NCI-H2171 treated with DMSO at 0.1 percent for 48 hours (cell line): ENCODE results near the gene HAO1.
A peak's percentile ranks its signal among the peaks of the same experiment; 100 is the strongest.
"Not testable (repeated sequence)": the region's sequence is repeated elsewhere in the genome, so short reads cannot be mapped to it uniquely, and the experiment has no call there.

Experiments used
- DNase-seq: peaks from one replicate; lab custom pipeline; 2025; lab: John Stamatoyannopoulos, UW

HAO1 gene

GRCh38 chr20:7940341-7940740, at the start of gene HAO1:
Gene HAO1 (minus strand): TSS chr20:7940458. CDS start chr20:7940422, 36 bp downstream.
- no peak for DNase-seq

GRCh38 chr20:7989379-7989778, 49.1 kb upstream of the HAO1 start:
- DNase-seq, result no peak

GRCh38 chr20:7985916-7986315, 45.7 kb upstream of the HAO1 start:
- DNase-seq, result no peak

GRCh38 chr20:7984192-7984591, 43.9 kb upstream of the HAO1 start:
- DNase-seq, result no peak

GRCh38 chr20:7981374-7981773, 41.1 kb upstream of the HAO1 start:
- no peak for DNase-seq

- peak; percentile 27 for DNase-seq
Measured at GRCh38 chr20:7980332-7981046, 40.2 kb upstream of the HAO1 start.

- no peak for DNase-seq
Measured at GRCh38 chr20:7977709-7978108, 37.5 kb upstream of the HAO1 start.

- no peak for DNase-seq
Measured at GRCh38 chr20:7975851-7976414, 35.7 kb upstream of the HAO1 start.

GRCh38 chr20:7974785-7975435, 34.7 kb upstream of the HAO1 start:
- no peak for DNase-seq

GRCh38 chr20:7971536-7972280, 31.4 kb upstream of the HAO1 start:
- no peak for DNase-seq

- DNase-seq, result no peak
Measured at GRCh38 chr20:7967199-7967844, 27.1 kb upstream of the HAO1 start.

GRCh38 chr20:7966176-7966575, 25.9 kb upstream of the HAO1 start:
- DNase-seq, result no peak

- DNase-seq, result no peak
Measured at GRCh38 chr20:7959484-7959883, 19.2 kb upstream of the HAO1 start.

GRCh38 chr20:7956561-7956960, 16.3 kb upstream of the HAO1 start:
- not testable (repeated sequence) for DNase-seq

GRCh38 chr20:7950387-7950786, 10.1 kb upstream of the HAO1 start:
- no peak for DNase-seq

GRCh38 chr20:7943891-7944290, 3.6 kb upstream of the HAO1 start:
- DNase-seq, result no peak

- DNase-seq, result no peak
Measured at GRCh38 chr20:7939663-7940062, 595 bp downstream of the HAO1 start.

GRCh38 chr20:7938058-7938457, 2.2 kb downstream of the HAO1 start:
- DNase-seq, result no peak

- no peak for DNase-seq
Measured at GRCh38 chr20:7937328-7937727, 2.9 kb downstream of the HAO1 start.

- no peak for DNase-seq
Measured at GRCh38 chr20:7935027-7935551, 5.2 kb downstream of the HAO1 start.

GRCh38 chr20:7933346-7933745, 6.9 kb downstream of the HAO1 start:
- DNase-seq, result no peak

GRCh38 chr20:7930343-7930742, 9.9 kb downstream of the HAO1 start:
- no peak for DNase-seq
